Keratinocyte (primary cell): ENCODE data around the gene GOLGA5. TPM values are rescaled to one million over a fixed set of nuclear protein-coding genes. Genes with fewer than 3 reads are reported as not detected.

Source experiments
- DNase-seq: peaks from one replicate; pipeline ENCODE4 v3.0.0-alpha.2; 2011; ENCODE audit warnings: low read depth, missing footprints, low spot score
- FAIRE-seq: peaks from 2 replicates; lab custom pipeline; 2011; peaks lifted over from hg19 to GRCh38; lab: Jason Lieb, UNC
- H2AFZ ChIP-seq: 2 replicates; pipeline ENCODE4 v1.6.0; 2012; ENCODE audit warnings: low read length, control low read depth, inconsistent platforms; ENCODE audit not compliant: control insufficient read depth
- H3K27ac ChIP-seq: 2 replicates; pipeline ENCODE4 v1.5.1; 2011; ENCODE audit warnings: low read length; ENCODE audit not compliant: control insufficient read depth, insufficient read depth
- H3K27me3 ChIP-seq: 3 replicates; pipeline ENCODE4 v1.6.0; 2011; ENCODE audit warnings: low read length; ENCODE audit not compliant: control insufficient read depth, insufficient read depth; ENCODE audit errors: extremely low read depth
- H3K36me3 ChIP-seq, 2 experiments: 2 replicates in 1 of 2; 3 replicates in 1 of 2; pipeline ENCODE4 v1.5.1; 2011; ENCODE audit warnings: low read length in 2 of 2, mild to moderate bottlenecking in 1 of 2; ENCODE audit not compliant: control insufficient read depth in 2 of 2, insufficient read depth in 2 of 2; ENCODE audit errors: extremely low read depth in 1 of 2
- H3K4me1 ChIP-seq: 3 replicates; pipeline ENCODE4 v1.5.1; 2011; ENCODE audit warnings: low read length; ENCODE audit not compliant: control insufficient read depth, insufficient read depth; ENCODE audit errors: extremely low read depth
- H3K4me2 ChIP-seq: 3 replicates; pipeline ENCODE4 v1.6.0; 2011; ENCODE audit warnings: low read depth, low read length; ENCODE audit not compliant: control insufficient read depth, insufficient read depth; ENCODE audit errors: extremely low read depth
- H3K4me3 ChIP-seq, 3 experiments: fragments of 200-600 bp in 1 of 3; sonication (generic) in 1 of 3; 2 replicates in 2 of 3; 3 replicates in 1 of 3; pipeline ENCODE4 v1.5.1; 2011 to 2016; ENCODE audit warnings: low read length in 3 of 3, mild to moderate bottlenecking in 3 of 3, control low read depth in 2 of 3, inconsistent platforms in 1 of 3, low read depth in 1 of 3, mixed read lengths in 1 of 3, mixed run types in 1 of 3, moderate library complexity in 1 of 3; ENCODE audit not compliant: control insufficient read depth in 2 of 3, insufficient read depth in 2 of 3; ENCODE audit errors: extremely low read depth in 1 of 3
- H3K79me2 ChIP-seq: 2 replicates; pipeline ENCODE4 v1.6.0; 2012; ENCODE audit warnings: low read length; ENCODE audit not compliant: control insufficient read depth, insufficient read depth
- H3K9ac ChIP-seq: 3 replicates; pipeline ENCODE4 v1.6.0; 2011; ENCODE audit warnings: low read length; ENCODE audit not compliant: control insufficient read depth, insufficient read depth; ENCODE audit errors: extremely low read depth
- H3K9me1 ChIP-seq: 3 replicates; pipeline ENCODE4 v1.6.0; 2011; ENCODE audit warnings: low read length; ENCODE audit not compliant: control insufficient read depth, insufficient read depth; ENCODE audit errors: extremely low read depth
- H3K9me3 ChIP-seq: 2 replicates; pipeline ENCODE4 v1.5.1; 2012; ENCODE audit warnings: low read depth, low read length; ENCODE audit not compliant: control insufficient read depth
- H4K20me1 ChIP-seq: 3 replicates; pipeline ENCODE4 v1.6.0; 2011; ENCODE audit warnings: low read length; ENCODE audit not compliant: control insufficient read depth, insufficient read depth; ENCODE audit errors: extremely low read depth
- CTCF ChIP-seq, 3 experiments: IDR thresholded peaks in 1 of 3; conservative IDR thresholded peaks in 1 of 3; optimal IDR thresholded peaks in 1 of 3; 2 replicates in 2 of 3; 3 replicates in 1 of 3; pipeline versions ENCODE3 to v1.5.1; 2011; ENCODE audit warnings: low read length in 3 of 3, mild to moderate bottlenecking in 3 of 3, moderate library complexity in 2 of 3, control low read depth in 1 of 3, inconsistent platforms in 1 of 3; ENCODE audit not compliant: insufficient read depth in 2 of 3; ENCODE audit errors: extremely low read depth in 1 of 3
- EZH2 ChIP-seq: IDR thresholded peaks from one replicate; pipeline ENCODE4 v1.6.1; 2012; ENCODE audit warnings: inconsistent platforms, mild to moderate bottlenecking, low read length, moderate library complexity
- dilution Hi-C: fragments of 300-500 bp; cut with MboI; formaldehyde crosslinking; loops from one replicate; pipeline ENCODE4 v1.7.0; 2020; ENCODE audit warnings: low sequenced_read_pairs; ENCODE audit not compliant: extremely low pct_ligation_motif_present
- polyA plus RNA-seq, 5 experiments: library from polyadenylated mRNA; depleted of rRNA in 3 of 5; stranded (reverse) in 3 of 5; stranded (forward) in 1 of 5; unstranded in 1 of 5; fragments of >200 nt; gene quantifications; 1 replicate in 1 of 5; 2 replicates in 3 of 5; 3 replicates in 1 of 5; pipeline versions ENCODE4 v1.2.1 to v1.2.3, GENCODE V29; 2011 to 2012; ENCODE audit warnings: missing spikeins in 2 of 5, low read depth in 1 of 5, low replicate concordance in 1 of 5

Gene GOLGA5
- polyA plus RNA-seq, 1 donor (not counting 4 experiments of a cell fraction or from before 2014, with no cell fraction given): 37.8 TPM

DNA sequence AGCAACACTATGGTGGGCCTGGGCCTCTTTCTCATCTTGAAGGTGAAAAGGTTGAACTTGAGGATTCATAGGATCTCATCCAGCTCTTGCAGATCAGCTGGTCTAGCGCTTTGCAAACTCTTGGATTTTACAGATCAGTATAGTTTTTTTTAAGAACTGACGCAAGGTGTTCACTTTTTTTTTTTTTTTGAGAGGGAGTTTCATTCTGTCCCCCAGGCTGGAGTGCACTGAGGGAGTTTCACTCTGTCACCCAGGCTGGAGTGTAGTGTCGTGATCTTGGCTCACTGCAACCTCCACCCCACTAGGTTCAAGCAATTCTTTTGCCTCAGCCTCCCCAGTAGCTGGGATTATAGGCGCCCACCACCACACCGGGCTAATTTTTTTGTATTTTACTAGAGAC is 25.3 kb upstream of the GOLGA5 start:
- TF ChIP-seq EZH2: no peak
- no peak for TF ChIP-seq CTCF (optimal IDR thresholded peaks at IDR 0.05 in 1 of 3, IDR thresholded peaks at IDR 0.05 in 1 of 3, conservative IDR thresholded peaks at IDR 0.05 in 1 of 3; ENCODE audit: extremely low read depth in 1 of 3, insufficient read depth in 2 of 3, low read length in 3 of 3)
- H3K27me3 ChIP-seq: no peaks in the 10 kb centered on the region
- DNase-seq: no peak
- no peak overlapping the region for H3K4me3 ChIP-seq
- H3K36me3 ChIP-seq: no peaks in the 10 kb centered on the region
- no peak overlapping the region for H3K4me2 ChIP-seq
- H2AFZ ChIP-seq: no peak overlapping the region
- H3K9me1 ChIP-seq: no peaks in the 10 kb centered on the region
- dilution Hi-C loops: no loop called here
- no peak overlapping the region for H3K27ac ChIP-seq
- no peaks in the 10 kb centered on the region for H3K79me2 ChIP-seq
- H4K20me1 ChIP-seq: no peaks in the 10 kb centered on the region
- peaks cover under 1% of the 10 kb centered on the region for H3K4me1 ChIP-seq
- no peak overlapping the region for H3K9ac ChIP-seq
- no peaks in the 10 kb centered on the region for H3K9me3 ChIP-seq
- FAIRE-seq: no peak

DNA sequence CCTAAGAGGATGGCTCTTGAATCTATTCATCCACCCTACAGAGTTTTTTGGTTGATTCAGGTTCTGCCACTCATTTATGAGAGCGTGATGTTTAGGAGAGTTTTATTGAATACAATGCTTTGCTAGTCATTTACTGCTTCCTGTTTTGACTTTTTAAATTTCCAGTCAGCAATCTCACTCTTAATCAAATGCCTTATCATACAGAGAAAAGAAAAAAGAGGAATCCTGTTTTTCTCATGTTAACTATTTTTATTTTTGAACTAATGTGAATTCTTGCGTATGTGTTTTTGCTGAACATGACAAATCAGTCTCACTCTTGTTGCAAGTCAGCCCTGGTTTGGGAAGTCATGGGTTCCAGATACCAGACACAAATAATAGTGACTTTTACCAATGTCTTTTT is 23.6 kb upstream of the GOLGA5 start:
- H3K79me2 ChIP-seq: no peaks in the 10 kb centered on the region
- dilution Hi-C loops: no loop called here

More for the DNA sequence above, 23.6 kb upstream of the GOLGA5 start:
- H3K9ac ChIP-seq: no peak overlapping the region
- H3K27ac ChIP-seq: no peak overlapping the region
- H3K9me1 ChIP-seq: no peaks in the 10 kb centered on the region
- no peak overlapping the region for H3K4me2 ChIP-seq
- TF ChIP-seq CTCF (optimal IDR thresholded peaks at IDR 0.05 in 1 of 3, IDR thresholded peaks at IDR 0.05 in 1 of 3, conservative IDR thresholded peaks at IDR 0.05 in 1 of 3; ENCODE audit: extremely low read depth in 1 of 3, insufficient read depth in 2 of 3, low read length in 3 of 3) (no peak), EZH2 (no peak)
- H3K4me1 ChIP-seq: no peaks in the 10 kb centered on the region
- H4K20me1 ChIP-seq: no peaks in the 10 kb centered on the region
- no peaks in the 10 kb centered on the region for H3K9me3 ChIP-seq
- H2AFZ ChIP-seq: no peak overlapping the region
- FAIRE-seq (no peak), DNase-seq (no peak)
- H3K27me3 ChIP-seq: no peaks in the 10 kb centered on the region
- H3K4me3 ChIP-seq: no peak overlapping the region
- no peaks in the 10 kb centered on the region for H3K36me3 ChIP-seq
